NCI-H2107 (cell line): ENCODE data around the gene SMC5.
"Not testable (repeated sequence)": the region's sequence is repeated elsewhere in the genome, so short reads cannot be mapped to it uniquely, and the experiment has no call there.

ENCODE experiments used
- DNase-seq: peaks from one replicate; lab custom pipeline; 2025; lab: John Stamatoyannopoulos, UW

SMC5 gene

DNA sequence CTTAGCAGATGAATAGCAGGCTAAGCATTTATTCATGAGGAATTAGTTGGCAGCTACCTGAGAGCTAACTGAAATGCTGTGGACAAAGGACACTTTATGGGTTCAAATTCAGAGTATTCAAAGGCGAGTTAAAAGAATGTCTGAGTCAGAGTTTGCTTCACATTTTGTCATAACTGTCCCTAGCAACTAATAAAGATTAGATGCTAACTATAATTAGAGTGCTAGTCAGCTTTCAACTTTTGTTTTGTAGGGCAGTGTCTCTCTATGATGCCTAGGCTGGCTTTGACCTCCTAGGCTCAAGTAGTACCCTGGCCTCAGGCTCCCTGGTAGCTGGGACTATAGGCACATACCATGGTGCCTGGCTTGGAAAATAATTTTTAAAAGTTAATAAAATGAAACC, 4.6 kb downstream of the SMC5 start:
- DNase-seq: no peak

DNA sequence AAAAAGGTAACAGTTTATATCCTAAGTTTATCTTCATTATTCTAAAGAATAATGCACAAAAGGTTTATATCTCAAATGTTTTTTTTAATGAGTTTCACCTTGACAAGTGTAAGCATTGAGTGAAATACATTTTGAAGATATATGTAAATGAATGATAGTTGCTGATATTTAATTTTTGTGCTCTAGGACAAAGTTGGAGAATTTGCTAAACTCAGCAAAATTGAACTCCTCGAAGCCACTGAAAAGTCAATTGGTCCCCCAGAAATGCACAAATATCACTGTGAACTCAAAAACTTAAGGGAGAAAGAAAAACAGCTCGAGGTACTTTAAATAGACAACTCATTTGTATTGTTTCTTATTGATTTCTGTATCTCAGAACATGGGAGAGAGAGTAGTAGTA, 19.5 kb downstream of the SMC5 start:
- DNase-seq: no peak

- no peak for DNase-seq
Observed at GRCh38 chr9:70283848-70284247, 25.1 kb downstream of the SMC5 start.

DNA sequence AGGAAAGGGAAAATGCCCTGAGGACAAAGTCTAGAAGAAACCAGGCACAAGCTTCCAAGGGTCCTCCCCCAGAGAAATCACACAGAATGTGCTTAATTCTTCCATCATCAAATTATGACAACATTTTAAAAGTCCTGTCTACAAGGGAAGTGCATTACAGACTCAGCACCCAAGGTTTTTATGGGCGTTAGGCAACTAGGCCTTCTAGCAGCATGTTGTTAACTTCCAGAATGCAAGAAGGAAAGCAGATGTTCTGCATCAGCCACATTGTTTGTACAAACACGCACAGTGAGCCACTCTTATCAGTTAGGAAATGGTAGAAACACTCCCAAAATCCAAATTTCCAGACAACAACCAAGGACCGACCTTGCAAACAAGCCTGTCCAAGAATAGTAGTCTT, 26.5 kb downstream of the SMC5 start:
- no peak for DNase-seq

DNA sequence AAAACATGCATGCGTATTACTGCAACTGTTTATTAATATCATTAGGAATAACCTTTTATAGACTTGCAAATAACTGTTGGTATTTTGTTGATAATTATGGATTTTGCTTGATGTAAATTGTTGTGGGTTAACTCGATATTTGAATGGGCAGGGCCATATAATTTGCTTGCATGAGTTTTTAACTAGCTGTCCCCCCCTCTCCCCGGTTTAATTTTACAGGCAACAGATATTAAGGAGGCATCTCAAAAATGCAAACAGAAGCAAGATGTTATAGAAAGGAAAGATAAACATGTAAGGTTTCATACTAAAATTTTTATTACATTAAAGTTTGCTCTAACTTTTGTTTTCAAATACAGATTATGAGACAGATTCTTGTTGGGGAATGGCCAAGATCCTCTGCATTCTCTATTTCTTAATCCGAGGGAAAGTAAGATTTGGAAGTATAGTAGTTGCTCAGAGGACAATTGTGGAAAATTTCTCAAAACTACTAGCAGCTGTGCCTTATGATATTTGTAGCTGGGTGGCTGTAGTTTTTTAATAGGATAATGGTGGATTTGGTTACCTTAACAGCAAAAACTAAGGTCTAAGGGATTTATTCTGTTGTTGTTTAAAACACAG, 27.3 kb downstream of the SMC5 start:
- no peak for DNase-seq

DNA sequence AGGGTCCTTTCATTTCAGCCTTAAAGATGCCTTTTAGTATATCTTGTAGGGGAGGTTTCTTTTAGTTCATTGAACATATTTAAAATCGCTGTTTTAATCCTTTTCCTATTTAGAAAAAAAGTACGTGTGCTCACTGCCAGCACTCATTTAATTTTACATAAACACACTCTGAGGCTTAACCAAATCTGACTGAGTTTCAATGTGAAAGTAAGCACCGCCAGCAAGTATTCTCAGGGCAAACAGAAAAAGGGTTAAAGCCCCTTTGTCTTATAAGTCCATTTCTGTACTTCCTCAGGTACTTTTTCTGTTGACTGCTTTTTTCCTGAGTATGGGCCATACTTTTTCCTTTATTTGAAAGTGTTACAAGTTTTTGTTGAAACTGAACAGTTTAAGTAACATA, 31.8 kb downstream of the SMC5 start:
- DNase-seq: no peak

DNA sequence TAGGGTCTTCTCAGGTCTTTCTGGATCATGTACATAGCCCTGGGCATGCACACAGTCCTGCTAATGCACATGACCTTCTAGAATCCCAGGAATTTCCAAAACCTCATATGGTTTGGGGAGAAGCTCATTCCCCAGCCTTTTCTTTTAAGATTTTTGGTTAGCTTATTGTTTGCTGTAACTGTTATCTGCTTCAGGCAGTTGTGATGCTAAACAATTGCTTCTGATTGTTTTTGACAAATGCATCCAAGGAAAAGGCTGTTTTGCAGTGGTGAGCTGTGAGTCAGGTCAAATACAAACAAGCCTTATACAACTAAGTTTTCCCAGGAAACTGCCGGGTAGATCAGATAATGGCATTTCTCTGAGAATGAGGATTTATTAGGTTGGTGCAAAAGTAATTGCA, 32.7 kb downstream of the SMC5 start:
- DNase-seq: no peak

GRCh38 chr9:70292253-70292652, 33.5 kb downstream of the SMC5 start:
- no peak for DNase-seq

DNA sequence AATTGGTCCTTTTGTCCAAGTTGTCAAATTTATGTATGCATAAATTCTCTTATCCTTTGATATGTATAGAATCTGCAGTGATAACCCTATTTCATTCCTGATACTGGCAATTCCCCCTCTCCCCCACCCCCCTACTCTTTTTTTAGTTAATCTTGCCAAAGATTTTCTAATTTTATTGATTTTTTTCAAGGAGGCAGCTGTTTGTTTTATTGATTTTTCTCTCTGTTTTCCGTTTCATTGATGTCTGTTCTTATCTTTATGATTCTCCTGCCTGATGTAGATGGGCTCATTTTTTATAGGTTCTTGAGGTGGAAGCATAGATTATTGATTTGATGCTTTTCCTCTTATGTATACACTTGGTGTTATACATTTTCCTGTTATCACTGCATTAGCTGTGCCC, 34.4 kb downstream of the SMC5 start:
- no peak for DNase-seq

GRCh38 chr9:70297141-70297540, 38.4 kb downstream of the SMC5 start:
- no peak for DNase-seq

- DNase-seq: no peak
Observed at GRCh38 chr9:70298245-70298771, 39.5 kb downstream of the SMC5 start.

GRCh38 chr9:70303268-70303667, 44.5 kb downstream of the SMC5 start:
- DNase-seq: no peak

DNA sequence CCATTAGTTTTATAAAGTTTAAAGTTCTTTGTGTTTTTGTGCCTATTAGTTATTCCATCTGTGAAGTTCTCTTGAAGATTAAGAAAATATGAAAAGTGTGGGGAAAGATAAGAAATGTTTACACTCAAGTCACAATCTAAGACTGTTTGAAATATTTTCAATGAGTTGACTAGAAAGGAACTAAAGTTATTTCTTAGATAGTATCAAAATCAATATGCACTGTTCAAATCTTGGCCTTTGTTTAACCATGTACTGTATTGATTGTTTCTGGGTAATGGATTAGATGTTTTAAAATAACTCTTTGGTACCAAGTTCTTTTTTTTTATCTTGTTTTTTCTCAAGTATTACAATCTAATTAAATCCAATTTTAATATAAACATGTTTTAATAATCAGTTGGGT, 46.0 kb downstream of the SMC5 start:
- no peak for DNase-seq

DNA sequence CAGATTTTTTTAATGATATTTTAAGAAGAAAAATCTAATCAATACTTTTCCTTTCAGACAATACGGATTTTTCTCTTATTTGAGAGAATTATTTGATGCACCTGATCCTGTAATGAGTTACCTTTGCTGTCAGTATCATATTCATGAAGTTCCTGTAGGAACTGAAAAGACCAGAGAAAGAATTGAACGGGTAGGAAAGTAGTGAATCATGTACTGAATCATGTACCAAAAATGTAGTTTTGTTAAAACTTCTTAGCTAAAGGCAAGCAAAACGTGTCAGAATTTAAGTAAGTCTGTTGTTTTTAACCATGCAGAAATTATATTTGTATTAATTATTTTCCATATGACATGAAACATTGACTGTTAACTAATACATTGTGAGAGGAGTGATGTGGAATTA, 56.6 kb downstream of the SMC5 start:
- no peak for DNase-seq

- no peak for DNase-seq
Observed at GRCh38 chr9:70318002-70318401, 59.2 kb downstream of the SMC5 start.

GRCh38 chr9:70322096-70322495, 63.3 kb downstream of the SMC5 start:
- no peak for DNase-seq

DNA sequence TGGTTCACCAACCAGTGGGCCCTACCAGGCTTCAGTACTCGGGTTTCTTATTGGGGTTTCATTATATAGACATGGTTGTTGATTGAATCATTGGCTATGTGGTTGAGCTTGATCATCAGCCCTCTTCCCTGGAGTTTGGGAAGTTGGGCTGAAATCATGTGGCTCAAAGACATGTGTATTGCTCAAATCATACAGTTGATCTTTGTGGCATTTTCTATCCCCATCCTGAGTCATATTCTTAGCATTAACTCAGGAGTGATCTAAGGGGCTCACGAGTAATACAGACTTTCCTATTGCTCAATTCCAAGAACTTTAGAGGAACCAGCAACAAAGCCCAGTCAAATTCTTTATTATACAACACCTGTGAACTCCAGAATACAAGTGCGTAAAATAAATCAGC, 66.2 kb downstream of the SMC5 start:
- DNase-seq: no peak

GRCh38 chr9:70328625-70329024, 69.8 kb downstream of the SMC5 start:
- DNase-seq: not testable (repeated sequence)

GRCh38 chr9:70340572-70340971, 81.8 kb downstream of the SMC5 start:
- no peak for DNase-seq

GRCh38 chr9:70347046-70347445, 88.3 kb downstream of the SMC5 start:
- no peak for DNase-seq

- no peak for DNase-seq
Observed at GRCh38 chr9:70352356-70352755, 93.6 kb downstream of the SMC5 start.

DNA sequence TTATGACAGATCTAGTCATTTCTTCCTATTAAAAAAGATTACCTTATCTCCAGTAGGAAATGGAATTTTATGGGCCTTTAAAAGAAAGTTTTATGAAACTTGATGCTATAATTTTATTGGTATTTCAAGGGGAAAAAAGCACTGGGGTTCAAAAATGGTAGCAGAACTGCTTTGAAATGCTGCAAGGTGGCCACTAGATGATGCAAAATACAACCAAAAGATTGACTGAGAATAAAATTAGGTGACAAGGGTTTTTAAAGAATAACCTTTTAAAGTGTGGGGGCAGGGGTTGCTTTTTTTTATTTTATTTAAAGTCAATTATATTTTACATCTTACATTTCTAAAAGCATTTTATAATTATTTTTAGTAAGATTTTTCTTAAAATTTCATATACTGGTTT, 94.0 kb downstream of the SMC5 start:
- DNase-seq: no peak

DNA sequence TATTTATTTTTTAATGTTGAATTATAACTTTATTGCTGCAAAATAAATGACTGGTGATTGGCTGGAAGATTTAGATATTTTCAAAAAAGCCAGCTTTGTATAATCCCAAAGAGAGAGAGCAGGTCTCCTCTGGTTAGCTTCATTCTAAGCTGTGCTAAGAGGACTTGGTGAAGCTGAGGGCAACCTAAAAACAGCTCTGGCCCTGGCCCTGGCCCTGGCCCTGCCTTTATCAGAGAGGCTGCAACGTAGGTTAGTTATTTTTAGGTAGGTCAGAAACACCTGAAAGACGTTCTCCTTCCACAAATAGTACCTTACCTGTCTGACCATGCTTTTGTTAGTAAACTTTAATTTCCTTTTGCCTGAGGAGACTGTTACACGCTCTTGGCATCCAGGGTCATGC, 97.0 kb downstream of the SMC5 start:
- no peak for DNase-seq

- DNase-seq: no peak
Observed at GRCh38 chr9:70362952-70363351, 104.2 kb downstream of the SMC5 start.

GRCh38 chr9:70363760-70364159, 105.0 kb downstream of the SMC5 start:
- no peak for DNase-seq
